Sigmoid colon (tissue), 7 donors: Measurements from ENCODE around the gene FYN. TPM values are rescaled to one million over a fixed set of nuclear protein-coding genes. Genes with fewer than 3 reads are reported as not detected.
A peak's percentile ranks its signal among the peaks of the same experiment; 100 is the strongest.

ENCODE experiments used
- DNase-seq: peaks from one replicate; pipeline ENCODE4 v3.0.0-alpha.2; 2019
- H3K27ac ChIP-seq, 4 donors: fragments of 200-600 bp; sonication (generic); one replicate each; pipeline ENCODE4 v1.5.1; 2016 to 2019; ENCODE audit warnings: mild to moderate bottlenecking in 1 of 4
- H3K27me3 ChIP-seq, 3 donors: fragments of 200-600 bp; sonication (generic); one replicate each; pipeline ENCODE4 v1.5.1; 2019; ENCODE audit warnings: mild to moderate bottlenecking in 1 of 3
- H3K36me3 ChIP-seq, 4 donors: fragments of 200-600 bp; sonication (generic); one replicate each; pipeline ENCODE4 v1.5.1; 2016 to 2019
- H3K4me1 ChIP-seq, 4 donors: fragments of 200-600 bp; sonication (generic); one replicate each; pipeline ENCODE4 v1.5.1; 2017 to 2019
- H3K4me3 ChIP-seq, 4 donors: fragments of 200-600 bp; sonication (generic); one replicate each; pipeline ENCODE4 v1.5.1; 2017 to 2019; ENCODE audit warnings: mild to moderate bottlenecking in 2 of 4, moderate library complexity in 1 of 4
- H3K9me3 ChIP-seq, 4 donors: fragments of 200-600 bp in 3 of 4; sonication (generic) in 3 of 4; one replicate each; pipeline versions ENCODE4 v1.5.1 to v1.6.1; 2013 to 2019
- EP300 ChIP-seq, 4 donors: sonication (generic); formaldehyde crosslinking; IDR thresholded peaks; one replicate each; pipeline ENCODE4 v1.6.1; 2017; ENCODE audit warnings: antibody characterized with exemption in 4 of 4
- POLR2A ChIP-seq, 2 donors: fragments of 450-650 bp; IDR thresholded peaks; one replicate each; pipeline ENCODE4 v1.6.1; 2016; ENCODE audit warnings: antibody characterized with exemption in 2 of 2, mild to moderate bottlenecking in 2 of 2, moderate library complexity in 2 of 2
- POLR2AphosphoS5 ChIP-seq, 4 donors: sonication (generic); formaldehyde crosslinking; IDR thresholded peaks; one replicate each; pipeline ENCODE4 v1.6.1; 2017; ENCODE audit warnings: antibody characterized with exemption in 4 of 4
- WGBS, 2 donors: extraction: QIAGEN DNeasy Blood & Tissue Kit; methylation state at CpG; one replicate each; pipeline ENCODE4 v1.1.7; 2013; 5-methylcytosine and 5-hydroxymethylcytosine counted together
- intact Hi-C: fragments of 100-400 bp; cut with DNase I; formaldehyde crosslinking; loops from one replicate; pipeline ENCODE4 v1.15.1; 2023
- polyA plus RNA-seq, 3 donors: library from polyadenylated mRNA; stranded (reverse); fragments of 200-250 nt; gene quantifications; one replicate each; pipeline ENCODE4 v1.2.3, GENCODE V29; 2013
- total RNA-seq, 4 donors: library from RNA; depleted of rRNA; stranded (reverse); fragments of >200 nt; gene quantifications; one replicate each; pipeline ENCODE4 v1.1.0, GENCODE V29; 2016
- TF ChIP-seq, protein P1 (sequence below), 4 experiments: fragments of 450-650 bp in 3 of 4; fragments of 200-600 bp in 1 of 4; IDR thresholded peaks; one replicate each; pipeline ENCODE4 v1.5.1; 2016 to 2019; ENCODE audit warnings: antibody characterized with exemption in 4 of 4, mild to moderate bottlenecking in 3 of 4, moderate library complexity in 2 of 4
- donor health status: healthy with polysubstance abuse.
- donor health status: Bipolar disorder and iron deficiency.
- donor health status: healthy.

FYN gene
- total and polyA plus RNA-seq, 7 donors, result 2.3 to 81.4 (median 56.9) TPM

DNA sequence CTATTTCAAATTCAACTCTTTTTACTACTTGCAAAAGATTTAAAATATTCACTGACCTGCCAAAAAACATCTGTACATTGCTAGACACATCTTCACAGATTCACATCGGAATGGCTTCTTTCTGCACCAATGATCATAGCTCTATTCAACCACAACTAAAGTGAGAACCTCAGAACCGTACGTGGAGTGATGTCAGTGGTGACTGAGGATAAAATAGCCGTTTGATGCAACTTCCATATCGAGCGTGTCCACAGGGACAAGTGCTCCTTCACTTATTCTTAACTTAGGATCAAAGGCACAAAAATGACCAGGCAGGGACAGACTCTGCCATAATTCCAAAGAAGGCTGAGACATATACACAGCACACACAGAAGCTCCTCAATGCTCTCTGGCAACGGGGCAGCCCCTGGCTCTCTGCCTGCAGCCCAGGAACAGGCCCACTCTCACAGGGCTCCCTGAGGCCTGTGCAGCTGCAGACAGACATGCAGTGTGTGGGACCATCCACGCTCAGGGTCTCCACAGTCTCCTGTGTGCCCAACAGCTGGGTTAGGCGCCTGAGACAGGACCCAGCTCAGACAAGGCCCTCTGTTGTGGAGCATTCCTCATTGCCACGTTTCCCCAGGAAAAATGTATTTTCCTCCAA is 22.8 kb downstream of the FYN start:
- DNase-seq, result no peak
- Histone ChIP-seq H3K4me3 (no peak overlapping the region), H3K36me3 (no peaks in the 10 kb centered on the region), H3K27me3 (no peaks in the 10 kb centered on the region), H3K9me3 (no peaks in the 10 kb centered on the region), H3K4me1 (peaks cover 0 to 53% (median 42%) of the 10 kb centered on the region in 4 donors), H3K27ac (no peak overlapping the region)
- no peak for TF ChIP-seq EP300 (IDR thresholded peaks at IDR 0.05)
- TF ChIP-seq POLR2AphosphoS5 (IDR thresholded peaks at IDR 0.05), result no peak
- TF ChIP-seq POLR2A (IDR thresholded peaks at IDR 0.05), result no peak
- TF ChIP-seq, protein P1, sequence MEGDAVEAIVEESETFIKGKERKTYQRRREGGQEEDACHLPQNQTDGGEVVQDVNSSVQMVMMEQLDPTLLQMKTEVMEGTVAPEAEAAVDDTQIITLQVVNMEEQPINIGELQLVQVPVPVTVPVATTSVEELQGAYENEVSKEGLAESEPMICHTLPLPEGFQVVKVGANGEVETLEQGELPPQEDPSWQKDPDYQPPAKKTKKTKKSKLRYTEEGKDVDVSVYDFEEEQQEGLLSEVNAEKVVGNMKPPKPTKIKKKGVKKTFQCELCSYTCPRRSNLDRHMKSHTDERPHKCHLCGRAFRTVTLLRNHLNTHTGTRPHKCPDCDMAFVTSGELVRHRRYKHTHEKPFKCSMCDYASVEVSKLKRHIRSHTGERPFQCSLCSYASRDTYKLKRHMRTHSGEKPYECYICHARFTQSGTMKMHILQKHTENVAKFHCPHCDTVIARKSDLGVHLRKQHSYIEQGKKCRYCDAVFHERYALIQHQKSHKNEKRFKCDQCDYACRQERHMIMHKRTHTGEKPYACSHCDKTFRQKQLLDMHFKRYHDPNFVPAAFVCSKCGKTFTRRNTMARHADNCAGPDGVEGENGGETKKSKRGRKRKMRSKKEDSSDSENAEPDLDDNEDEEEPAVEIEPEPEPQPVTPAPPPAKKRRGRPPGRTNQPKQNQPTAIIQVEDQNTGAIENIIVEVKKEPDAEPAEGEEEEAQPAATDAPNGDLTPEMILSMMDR (IDR thresholded peaks at IDR 0.05), result no peak
- WGBS, 2 donors, result 61 to 82% methylated on average over 10 of the region's 10 CpGs
- intact Hi-C loops, result no loop called here

DNA sequence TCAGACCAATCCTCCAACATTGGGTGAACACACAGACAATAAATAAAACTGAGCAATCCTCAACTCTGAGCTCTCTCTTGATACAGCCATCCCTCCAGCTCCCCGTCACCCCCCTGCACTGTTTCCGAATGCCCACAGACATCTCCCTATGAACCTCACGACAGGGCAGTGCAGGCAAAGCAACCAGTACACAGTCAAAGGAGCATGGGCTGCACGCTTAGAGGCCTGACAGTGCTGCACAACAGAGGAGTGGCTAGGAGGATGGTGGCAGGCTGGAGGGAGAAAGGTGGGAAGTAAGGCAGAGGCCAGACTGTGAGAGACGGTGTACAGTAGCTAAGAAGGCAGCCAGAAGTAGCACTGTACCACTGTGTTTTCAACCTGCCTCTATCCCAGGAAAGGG is 24.0 kb downstream of the FYN start:
- H3K4me3 ChIP-seq, result no peak overlapping the region
- intact Hi-C loops, result no loop called here
- peaks cover 0 to 58% (median 41%) of the 10 kb centered on the region in 4 donors for H3K4me1 ChIP-seq
- H3K36me3 ChIP-seq, result no peaks in the 10 kb centered on the region
- WGBS, 2 donors, result 91 to 93% methylated on average over 5 of the region's 5 CpGs
- no peaks in the 10 kb centered on the region for H3K9me3 ChIP-seq
- H3K27me3 ChIP-seq, result no peaks in the 10 kb centered on the region
- H3K27ac ChIP-seq, result no peak overlapping the region
- DNase-seq, result no peak
- TF ChIP-seq, protein P1 (IDR thresholded peaks at IDR 0.05), result no peak
- TF ChIP-seq POLR2AphosphoS5 (IDR thresholded peaks at IDR 0.05), result no peak
- TF ChIP-seq POLR2A (IDR thresholded peaks at IDR 0.05), result no peak
- no peak for TF ChIP-seq EP300 (IDR thresholded peaks at IDR 0.05)

DNA sequence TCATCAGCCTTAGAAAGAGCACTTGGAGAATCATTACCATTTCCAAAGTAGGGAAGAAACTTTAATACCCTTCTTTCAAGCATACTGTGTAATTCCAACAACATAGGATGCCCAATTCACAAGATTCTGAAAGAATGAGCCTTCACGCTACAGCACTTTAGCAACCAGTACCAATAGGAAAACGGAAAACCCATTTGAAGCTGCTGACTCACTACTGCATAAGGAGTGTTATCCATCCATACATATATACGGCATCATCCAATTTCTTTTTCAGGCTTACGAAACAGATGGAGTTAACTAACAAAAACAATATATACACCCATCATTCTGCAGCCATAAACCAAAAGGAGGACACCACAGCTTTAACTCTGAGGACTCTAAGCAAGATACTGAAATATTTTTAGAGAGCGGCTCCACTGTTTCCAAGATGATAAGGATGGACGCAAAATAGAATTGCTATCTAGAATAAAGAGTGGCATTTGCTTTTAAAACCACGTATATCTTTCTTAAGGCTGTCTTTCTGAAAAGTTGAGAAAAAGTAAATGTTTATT is 24.9 kb downstream of the FYN start:
- H3K36me3 ChIP-seq, result no peaks in the 10 kb centered on the region
- no peaks in the 10 kb centered on the region for H3K9me3 ChIP-seq
- no peak overlapping the region for H3K27ac ChIP-seq
- TF ChIP-seq, protein P1 (IDR thresholded peaks at IDR 0.05), result no peak
- TF ChIP-seq POLR2AphosphoS5 (IDR thresholded peaks at IDR 0.05) (no peak), POLR2A (IDR thresholded peaks at IDR 0.05) (no peak), EP300 (IDR thresholded peaks at IDR 0.05) (no peak)
- peaks cover 0 to 58% (median 40%) of the 10 kb centered on the region in 4 donors for H3K4me1 ChIP-seq
- 86 to 91% methylated on average over 7 of the region's 7 CpGs for WGBS, 2 donors
- intact Hi-C loops, result no loop called here
- no peaks in the 10 kb centered on the region for H3K27me3 ChIP-seq
- no peak overlapping the region for H3K4me3 ChIP-seq
- DNase-seq, result no peak

DNA sequence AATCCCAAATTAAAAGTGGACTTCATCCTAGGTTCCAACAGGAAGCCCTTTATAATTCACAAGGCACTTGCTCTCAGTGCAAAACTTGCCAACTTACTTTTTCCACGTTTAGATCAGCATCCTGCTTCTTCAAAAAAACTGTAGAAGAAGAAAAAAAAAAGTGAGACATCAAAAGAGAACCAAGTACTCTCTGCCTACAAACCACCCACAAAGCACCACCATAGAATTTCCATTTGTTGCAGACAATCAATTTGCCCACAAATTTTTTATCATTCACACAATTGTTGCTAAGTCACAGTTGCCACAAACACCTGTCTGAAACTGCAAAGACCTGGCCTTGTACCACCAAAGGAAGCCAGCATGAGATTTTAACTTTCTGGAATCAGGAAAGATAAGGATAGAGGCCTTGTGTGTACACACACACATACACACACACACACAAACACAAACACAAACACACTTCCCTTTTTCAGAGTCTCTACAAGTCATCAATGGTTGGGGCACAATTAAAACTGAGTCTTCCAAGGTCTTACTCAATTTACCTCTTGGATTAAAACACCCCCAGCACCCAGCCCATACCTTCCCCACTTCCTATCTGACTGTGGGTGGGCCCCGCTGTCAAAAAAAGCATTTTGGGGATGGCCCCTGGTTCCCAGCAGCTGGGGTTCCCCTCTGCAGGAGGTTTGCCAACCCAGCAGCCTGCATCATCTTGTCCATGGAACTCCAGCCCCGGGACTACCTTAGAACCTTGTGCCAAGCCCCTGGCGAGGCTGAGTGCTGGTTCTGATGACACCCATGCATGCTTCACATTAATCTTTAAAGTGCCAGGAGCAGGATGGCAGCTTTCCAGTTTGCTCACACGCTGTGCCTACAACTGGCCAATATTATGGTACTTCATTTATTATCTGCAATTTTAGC is 26.5 kb downstream of the FYN start:
- H3K36me3 ChIP-seq, result no peaks in the 10 kb centered on the region
- no peaks in the 10 kb centered on the region for H3K27me3 ChIP-seq
- no peaks in the 10 kb centered on the region for H3K9me3 ChIP-seq
- WGBS, 2 donors, result 49 to 50% methylated on average over 5 of the region's 5 CpGs
- peak; percentile 75 for DNase-seq
- H3K27ac ChIP-seq, result no peak overlapping the region
- H3K4me3 ChIP-seq, result no peak overlapping the region
- TF ChIP-seq, protein P1 (IDR thresholded peaks at IDR 0.05), result no peak
- intact Hi-C loops, result no loop called here
- peaks cover 0 to 46% (median 32%) of the 10 kb centered on the region in 4 donors for H3K4me1 ChIP-seq
